Measurements from ENCODE around the gene TARBP2. TPM values are rescaled to one million over a fixed set of nuclear protein-coding genes. Genes with fewer than 3 reads are reported as not detected.
A peak's percentile ranks its signal among the peaks of the same experiment; 100 is the strongest.

Gene TARBP2
- total RNA-seq, 2 experiments from 2014 or later, result 41.0 to 47.3 TPM

DNA sequence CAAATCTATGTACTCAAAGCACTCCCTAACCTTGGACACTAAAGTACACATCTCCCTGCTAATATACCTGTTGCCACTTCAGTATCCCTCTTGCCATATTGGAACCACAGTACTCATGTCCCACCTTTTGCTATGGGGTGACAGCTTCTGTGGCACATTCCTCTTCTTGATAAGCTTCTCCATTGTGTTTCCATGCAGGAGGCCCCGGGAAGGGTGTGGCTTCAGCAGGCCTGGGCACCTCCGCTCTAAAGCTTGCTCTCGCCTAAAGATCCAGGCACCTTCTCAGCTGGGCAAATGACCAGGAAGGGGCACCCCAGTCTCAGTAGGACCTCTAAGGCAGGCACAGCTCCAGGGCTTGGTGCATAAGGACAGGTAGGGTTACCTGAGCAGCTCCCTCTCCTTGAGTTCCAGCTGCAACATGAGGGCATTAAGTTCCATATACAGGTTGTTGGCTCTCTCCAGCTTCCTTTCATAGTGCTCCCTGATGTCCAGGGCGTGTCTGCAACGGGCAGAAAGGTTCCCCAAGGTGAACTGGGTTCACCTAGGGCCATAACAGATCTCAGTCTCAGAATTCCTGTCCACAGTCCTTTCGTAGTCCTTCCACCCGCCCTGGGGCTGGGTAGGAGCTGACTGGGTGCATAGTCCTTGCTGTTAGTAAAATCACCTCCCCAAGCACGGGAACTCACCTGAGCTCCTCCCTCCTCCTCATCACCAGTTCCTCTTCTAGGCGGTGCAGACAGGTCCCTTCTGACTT is 17.7 kb upstream of the TARBP2 start:
- no peak for DNase-seq
- H3K36me3 Mint-ChIP-seq, result peaks cover 25% of the 10 kb centered on the region
- no peak overlapping the region for H3K4me3 Mint-ChIP-seq
- H3K27ac Mint-ChIP-seq, result peak overlapping the region; percentile 4
- H3K4me1 Mint-ChIP-seq, result peaks cover 27% of the 10 kb centered on the region
- H3K9me3 Mint-ChIP-seq, result no peaks in the 10 kb centered on the region
- no peaks in the 10 kb centered on the region for H3K27me3 Mint-ChIP-seq

DNA sequence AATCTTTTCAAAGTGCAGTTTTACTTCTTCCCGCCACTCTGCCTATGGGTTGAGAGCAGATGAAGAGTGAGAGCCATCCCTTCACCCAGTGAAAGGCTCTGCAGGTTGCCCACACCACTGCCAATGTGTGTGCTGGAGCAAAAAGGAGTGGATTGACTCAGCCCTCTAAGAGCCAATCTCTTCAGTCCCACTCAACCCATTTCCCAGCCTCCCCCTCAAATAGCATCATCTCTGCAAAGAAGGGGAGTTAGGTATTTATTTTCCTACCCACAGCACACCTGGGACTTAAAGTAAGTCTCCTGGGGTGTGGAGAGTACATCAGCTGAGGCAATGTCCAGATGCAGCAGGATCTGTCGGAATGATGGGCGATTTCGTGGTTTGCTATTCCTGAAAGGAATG is 17.1 kb upstream of the TARBP2 start:
- Mint-ChIP-seq H3K36me3 (peaks cover 25% of the 10 kb centered on the region), H3K27me3 (no peaks in the 10 kb centered on the region), H3K4me1 (peaks cover 21% of the 10 kb centered on the region), H3K9me3 (no peaks in the 10 kb centered on the region), H3K4me3 (no peak overlapping the region), H3K27ac (peak overlapping the region; percentile 4)
- no peak for DNase-seq

DNA sequence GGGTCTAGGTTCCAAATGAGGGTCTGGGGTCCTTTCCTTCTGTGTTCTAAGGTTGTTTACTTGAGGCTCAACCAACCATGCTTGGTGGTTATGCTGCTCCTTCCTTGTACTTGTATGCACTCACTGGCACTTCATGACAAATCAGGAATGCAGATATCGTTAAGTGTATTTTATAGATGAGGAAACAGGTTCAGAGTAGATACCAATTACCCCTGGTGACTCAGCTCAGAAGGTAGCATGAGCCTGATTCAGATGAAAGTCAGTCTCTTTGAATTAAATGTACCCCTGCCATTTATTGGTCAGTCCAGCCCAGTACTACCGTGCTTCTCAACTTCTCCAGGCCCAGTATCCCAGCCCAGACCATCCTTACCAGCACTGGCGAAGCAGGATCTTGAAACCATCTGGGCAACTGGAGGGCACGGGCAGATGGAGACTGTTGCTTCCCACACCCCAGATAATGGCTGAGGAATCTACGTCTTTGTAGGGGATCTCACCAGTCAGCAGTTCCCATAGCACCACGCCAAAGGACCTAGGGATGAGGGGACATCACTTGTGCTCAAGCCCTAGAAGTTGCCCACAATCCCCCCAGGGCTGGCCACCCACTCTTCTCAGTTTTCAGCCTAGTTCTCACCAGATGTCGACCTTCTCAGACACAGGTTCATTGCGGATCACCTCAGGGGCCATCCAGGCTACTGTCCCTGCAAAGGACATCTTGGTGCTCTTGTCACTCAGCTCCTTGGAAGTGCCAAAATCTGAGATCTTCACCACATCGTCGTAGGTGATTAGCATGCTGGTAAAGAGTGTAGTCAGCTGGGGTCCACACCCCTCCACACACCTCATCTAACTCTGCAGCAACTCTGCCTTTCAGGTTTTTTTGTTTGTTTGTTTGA is 16.2 kb upstream of the TARBP2 start:
- Mint-ChIP-seq H3K4me3 (no peak overlapping the region), H3K27ac (peak overlapping the region; percentile 25)

DNA sequence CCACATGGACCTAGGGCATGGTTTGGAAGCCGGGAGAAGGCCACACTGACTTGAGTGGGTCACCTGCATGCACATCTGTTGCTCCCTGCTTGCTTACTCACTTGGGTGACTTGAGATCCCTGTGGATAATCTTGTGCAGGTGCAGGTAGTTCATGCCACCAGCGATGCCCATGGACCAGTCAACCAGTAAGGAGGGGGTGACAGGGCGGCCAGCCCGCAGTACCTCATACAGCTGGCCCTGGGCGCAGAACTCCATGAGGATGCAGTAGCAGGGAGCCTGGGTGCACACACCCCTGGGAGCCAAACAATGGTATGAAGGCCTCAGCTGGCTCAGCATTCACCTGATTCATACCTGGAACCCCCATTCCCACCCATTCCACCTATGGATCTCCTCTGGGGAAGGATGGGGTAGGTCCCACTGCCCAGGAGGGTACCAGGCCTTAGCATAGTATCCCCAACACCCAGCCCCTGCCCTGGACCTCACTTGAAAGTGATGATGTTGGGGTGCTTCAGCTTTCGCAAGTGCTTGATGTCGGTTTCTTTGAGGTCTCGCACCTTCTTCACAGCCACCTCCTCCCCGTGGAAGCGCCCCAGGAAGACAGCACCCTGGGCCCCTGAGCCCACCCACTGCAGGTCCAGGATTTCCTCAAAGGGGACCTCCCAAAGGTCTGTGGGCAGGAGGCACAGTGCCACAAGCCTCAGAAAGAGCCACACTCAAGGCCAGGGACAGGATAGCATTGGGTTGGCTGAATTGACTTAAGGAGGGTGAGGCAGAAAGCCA is 14.9 kb upstream of the TARBP2 start:
- peaks cover 19% of the 10 kb centered on the region for H3K4me1 Mint-ChIP-seq
- H3K36me3 Mint-ChIP-seq, result peaks cover 18% of the 10 kb centered on the region
- DNase-seq, result no peak
- no peaks in the 10 kb centered on the region for H3K27me3 Mint-ChIP-seq
- no peak overlapping the region for H3K4me3 Mint-ChIP-seq
- H3K27ac Mint-ChIP-seq, result peak overlapping the region; percentile 67
- H3K9me3 Mint-ChIP-seq, result no peaks in the 10 kb centered on the region

More for the DNA sequence above, 16.2 kb upstream of the TARBP2 start:
- peaks cover 21% of the 10 kb centered on the region for H3K4me1 Mint-ChIP-seq
- peaks cover 18% of the 10 kb centered on the region for H3K36me3 Mint-ChIP-seq
- H3K27me3 Mint-ChIP-seq, result no peaks in the 10 kb centered on the region
- no peak for DNase-seq
- no peaks in the 10 kb centered on the region for H3K9me3 Mint-ChIP-seq

DNA sequence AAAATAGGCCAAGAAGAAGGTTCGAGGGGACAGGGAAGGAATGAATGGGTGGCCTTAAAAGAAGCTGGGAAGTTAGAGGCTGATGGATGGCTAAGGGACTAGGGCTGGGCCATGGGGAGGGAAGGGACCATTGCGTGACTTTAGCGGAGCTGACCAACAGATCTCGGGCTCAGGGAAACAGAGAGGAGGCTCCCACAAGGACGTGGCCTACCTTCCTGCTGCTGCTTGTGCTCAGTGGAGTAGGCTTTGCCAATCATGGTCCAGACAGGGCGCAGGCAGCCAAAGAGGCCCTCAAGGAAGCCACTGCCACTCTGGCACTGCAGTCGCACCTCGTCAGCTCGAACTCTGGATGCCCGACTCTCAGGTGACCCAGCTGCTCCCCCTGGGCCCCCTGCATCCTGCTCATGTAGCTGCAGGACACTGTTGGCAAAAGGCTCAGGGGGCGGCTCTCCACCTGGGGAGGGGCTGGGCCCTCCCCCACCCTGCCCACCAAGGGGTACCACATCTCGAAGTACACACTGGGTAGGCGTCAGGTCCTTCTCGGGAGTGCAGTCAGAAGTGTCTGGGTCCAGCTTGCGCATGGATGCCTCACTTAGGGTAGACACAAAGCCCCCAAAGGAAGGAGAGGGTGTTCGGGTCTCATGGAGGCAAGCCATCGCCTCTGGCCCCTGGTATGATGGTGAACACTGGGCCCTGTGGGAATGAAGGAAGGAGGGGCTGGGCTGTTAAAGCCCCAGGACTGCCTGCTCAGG is 14.2 kb upstream of the TARBP2 start:
- H3K4me3 Mint-ChIP-seq, result no peak overlapping the region
- no peaks in the 10 kb centered on the region for H3K9me3 Mint-ChIP-seq
- H3K4me1 Mint-ChIP-seq, result peaks cover 19% of the 10 kb centered on the region
- no peaks in the 10 kb centered on the region for H3K27me3 Mint-ChIP-seq
- H3K27ac Mint-ChIP-seq, result peak overlapping the region; percentile 67
- no peak for DNase-seq
- H3K36me3 Mint-ChIP-seq, result peaks cover 13% of the 10 kb centered on the region

DNA sequence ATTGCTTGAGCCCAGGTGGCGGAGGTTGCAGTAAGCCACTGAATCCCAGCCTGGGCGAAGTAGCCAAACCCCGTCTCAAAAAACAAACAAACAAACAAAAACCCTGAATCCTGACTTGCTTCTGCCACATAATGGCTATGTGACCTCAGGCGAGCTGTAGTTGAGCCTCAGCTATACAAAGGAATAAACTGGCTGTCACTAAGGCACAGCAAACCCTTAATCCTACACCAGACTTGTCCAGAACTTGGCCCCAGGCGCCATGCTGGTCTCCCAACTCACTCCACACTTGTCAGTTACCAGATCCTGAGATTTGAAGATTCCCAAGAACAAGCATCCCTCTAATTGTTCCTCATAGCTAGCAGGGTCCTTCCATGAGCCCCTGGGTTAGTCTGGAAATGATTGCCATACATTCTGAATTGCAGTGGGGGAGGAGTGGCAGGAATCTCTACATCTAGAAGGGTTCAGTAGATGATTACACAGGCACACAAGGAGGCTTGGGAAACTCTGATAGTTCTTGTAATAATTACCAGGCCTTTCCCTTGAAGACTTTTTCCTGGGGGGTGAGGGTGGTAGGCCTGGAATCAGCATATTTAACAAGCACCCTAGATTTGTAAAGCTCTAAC is 11.7 kb upstream of the TARBP2 start:
- Mint-ChIP-seq H3K4me3 (no peak overlapping the region), H3K36me3 (peaks cover 4% of the 10 kb centered on the region), H3K27ac (no peak overlapping the region), H3K9me3 (no peaks in the 10 kb centered on the region), H3K4me1 (peaks cover 29% of the 10 kb centered on the region), H3K27me3 (no peaks in the 10 kb centered on the region)
- no peak for DNase-seq

DNA sequence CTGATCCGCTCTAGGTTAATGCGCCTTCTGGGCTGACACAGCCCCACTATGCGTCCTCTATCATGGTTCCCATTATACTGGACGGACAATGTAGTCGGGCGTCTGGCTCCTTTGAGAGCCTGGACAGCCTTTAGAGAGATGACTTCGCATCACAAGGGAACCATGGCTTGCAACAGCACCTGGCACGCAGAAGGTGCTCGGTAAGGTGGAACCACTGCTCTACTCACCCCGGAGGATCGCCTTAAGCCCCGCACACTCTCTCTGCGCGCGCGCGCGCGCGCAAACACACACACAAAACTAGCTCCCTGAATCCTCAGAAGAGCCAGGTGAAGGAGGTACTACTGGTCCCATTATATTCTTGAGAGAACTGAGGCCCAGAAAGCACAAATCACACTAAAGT is 8.9 kb upstream of the TARBP2 start:
- H3K36me3 Mint-ChIP-seq, result peaks cover 2% of the 10 kb centered on the region
- DNase-seq, result no peak
- H3K9me3 Mint-ChIP-seq, result no peaks in the 10 kb centered on the region
- no peaks in the 10 kb centered on the region for H3K27me3 Mint-ChIP-seq
- peak overlapping the region; percentile 73 for H3K27ac Mint-ChIP-seq
- H3K4me1 Mint-ChIP-seq, result peaks cover 21% of the 10 kb centered on the region
- peak overlapping the region; percentile 62 for H3K4me3 Mint-ChIP-seq

DNA sequence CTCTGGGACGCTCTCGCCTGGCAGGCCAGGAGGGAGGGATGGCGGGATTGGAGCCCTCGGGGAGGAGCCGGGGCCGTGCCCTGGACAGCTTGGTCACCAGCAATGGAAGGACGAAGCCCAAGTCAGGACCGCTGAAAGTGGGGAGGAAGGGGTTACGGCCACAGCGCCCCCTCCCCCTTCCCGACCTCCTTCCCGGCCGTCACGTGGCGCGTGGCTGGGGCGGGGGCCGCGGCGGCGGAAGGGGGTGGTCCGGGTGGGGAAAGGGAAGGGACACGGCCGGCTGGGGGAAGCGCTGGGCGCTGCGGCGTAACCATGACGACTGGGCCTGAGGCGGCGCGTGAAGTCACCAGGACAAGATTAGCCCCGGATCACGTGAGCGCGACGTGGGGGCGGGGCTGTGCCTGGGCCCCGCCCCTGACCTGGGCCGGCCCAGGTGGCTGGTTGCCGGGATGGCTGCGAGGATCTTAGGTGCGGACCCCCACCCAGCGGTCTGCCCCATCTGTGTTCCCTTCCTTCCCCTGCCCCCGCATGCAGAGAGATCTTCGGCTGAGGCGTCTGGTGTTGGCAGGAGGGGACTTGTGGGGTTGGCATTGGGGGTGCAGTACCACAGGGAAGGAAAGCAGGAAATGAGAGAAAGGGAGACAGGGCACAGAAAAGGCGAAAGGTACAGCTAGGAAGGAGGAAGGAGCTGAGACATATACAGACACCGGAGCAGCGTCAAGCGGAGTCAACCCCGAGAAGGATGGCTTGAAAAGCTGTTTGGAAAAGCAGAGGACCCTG is 8.1 kb upstream of the TARBP2 start:
- Mint-ChIP-seq H3K36me3 (no peaks in the 10 kb centered on the region), H3K27me3 (no peaks in the 10 kb centered on the region)

DNA sequence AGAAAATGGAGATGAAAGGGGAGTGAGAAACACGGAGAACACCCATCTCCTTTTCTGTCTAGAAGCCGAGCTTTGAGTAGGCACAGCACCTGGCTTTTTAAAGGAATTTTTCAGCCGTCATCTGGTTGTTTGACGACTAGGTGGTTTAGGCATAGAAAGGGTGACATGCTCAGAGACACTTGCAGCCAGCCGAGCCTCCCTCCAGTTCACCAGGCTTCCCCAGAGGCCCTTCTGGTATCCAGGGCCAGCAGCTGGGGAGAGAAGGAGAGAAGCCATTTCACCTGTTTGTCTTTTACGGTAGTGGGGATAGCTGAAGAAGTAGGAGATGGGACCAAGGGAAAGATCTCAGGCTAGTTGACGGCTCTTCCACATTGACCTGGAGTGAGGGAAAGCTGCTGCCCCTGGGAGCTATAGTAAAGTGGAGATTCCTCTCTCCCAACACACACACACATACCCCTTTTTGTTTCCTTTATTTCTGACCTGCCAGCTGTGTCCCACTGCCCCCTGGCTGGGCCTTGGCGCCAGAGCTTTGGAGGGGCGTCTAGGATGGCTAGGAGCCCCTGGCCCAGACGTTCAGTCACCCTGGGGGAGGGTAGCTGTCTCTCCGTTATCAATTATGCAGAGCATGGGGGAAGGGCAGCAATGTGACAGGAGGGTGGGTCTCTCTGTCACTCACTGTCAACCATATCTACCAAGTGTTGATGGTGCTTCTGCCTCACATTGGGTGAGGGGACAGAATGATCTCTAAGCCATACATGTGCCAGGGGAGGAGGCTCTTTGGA is 7.3 kb upstream of the TARBP2 start:
- no peaks in the 10 kb centered on the region for H3K36me3 Mint-ChIP-seq
- peak overlapping the region; percentile 87 for H3K4me3 Mint-ChIP-seq
- H3K27me3 Mint-ChIP-seq, result no peaks in the 10 kb centered on the region
- H3K9me3 Mint-ChIP-seq, result no peaks in the 10 kb centered on the region
- H3K27ac Mint-ChIP-seq, result peak overlapping the region; percentile 84
- H3K4me1 Mint-ChIP-seq, result peaks cover 29% of the 10 kb centered on the region
- no peak for DNase-seq

More for the DNA sequence above, 8.1 kb upstream of the TARBP2 start:
- DNase-seq, result peak; percentile 90
- H3K4me1 Mint-ChIP-seq, result peaks cover 22% of the 10 kb centered on the region
- no peaks in the 10 kb centered on the region for H3K9me3 Mint-ChIP-seq
- peak overlapping the region; percentile 87 for H3K4me3 Mint-ChIP-seq
- H3K27ac Mint-ChIP-seq, result peak overlapping the region; percentile 84

DNA sequence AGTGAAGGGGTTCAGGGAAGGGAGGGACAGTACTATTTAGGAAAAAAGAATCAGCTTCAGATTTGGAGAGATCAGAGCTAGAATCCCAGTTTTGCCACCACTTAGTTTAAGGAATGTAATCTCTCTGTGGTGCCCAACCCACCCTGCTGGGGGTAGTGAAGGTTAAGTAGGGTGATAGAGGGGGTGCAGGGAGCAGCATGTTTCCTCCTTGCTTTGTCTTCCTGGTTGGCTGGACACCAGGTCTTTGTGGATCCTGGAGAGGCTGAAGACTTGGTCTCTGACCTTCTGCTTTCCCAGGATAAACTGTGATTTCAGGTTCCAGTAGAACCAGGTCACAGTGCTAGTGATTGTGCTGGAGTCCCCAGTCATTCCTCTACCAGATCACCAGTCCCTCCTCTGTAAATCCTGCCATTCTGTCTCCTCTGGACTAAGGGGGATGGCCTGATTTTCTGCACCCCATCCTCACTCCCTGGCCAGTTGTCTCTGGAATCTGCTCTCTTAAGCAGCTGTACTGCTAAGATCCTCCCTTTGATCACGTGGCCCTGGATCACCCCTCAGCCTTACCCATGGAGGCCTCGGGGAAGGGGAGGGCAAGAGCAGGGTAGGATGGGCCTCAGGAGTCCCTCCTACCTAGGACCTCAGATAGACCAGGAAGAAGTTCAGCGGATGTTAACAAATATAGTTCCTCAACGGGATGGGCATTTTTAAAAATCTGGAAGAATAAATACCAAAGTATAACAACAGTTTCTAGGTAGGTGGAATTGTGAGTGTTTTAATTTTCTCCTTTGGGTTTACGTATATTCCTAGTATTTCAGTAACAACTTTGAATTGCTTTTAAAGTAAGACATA is 5.0 kb upstream of the TARBP2 start:
- Mint-ChIP-seq H3K4me3 (no peak overlapping the region), H3K27me3 (no peaks in the 10 kb centered on the region), H3K27ac (no peak overlapping the region), H3K36me3 (no peaks in the 10 kb centered on the region), H3K9me3 (no peaks in the 10 kb centered on the region), H3K4me1 (peaks cover 37% of the 10 kb centered on the region)
- DNase-seq, result no peak

DNA sequence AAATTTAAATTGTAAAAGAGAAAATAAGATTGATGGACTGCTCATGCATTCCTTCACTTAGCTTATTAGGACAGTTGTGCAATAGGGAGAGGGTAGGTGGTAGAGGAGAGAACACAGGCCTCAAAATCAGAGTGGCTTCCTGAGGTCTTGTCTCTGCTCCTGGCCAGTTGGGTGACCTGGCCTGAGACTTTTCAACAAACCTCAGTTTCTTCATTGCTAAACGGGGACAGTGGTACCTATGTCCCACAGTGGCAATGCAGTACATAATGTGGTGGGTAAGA is 4.4 kb upstream of the TARBP2 start:
- no peaks in the 10 kb centered on the region for H3K36me3 Mint-ChIP-seq
- no peak for DNase-seq
- H3K27ac Mint-ChIP-seq, result no peak overlapping the region
- no peak overlapping the region for H3K4me3 Mint-ChIP-seq
- H3K27me3 Mint-ChIP-seq, result no peaks in the 10 kb centered on the region
- no peaks in the 10 kb centered on the region for H3K9me3 Mint-ChIP-seq
- H3K4me1 Mint-ChIP-seq, result peaks cover 37% of the 10 kb centered on the region

DNA sequence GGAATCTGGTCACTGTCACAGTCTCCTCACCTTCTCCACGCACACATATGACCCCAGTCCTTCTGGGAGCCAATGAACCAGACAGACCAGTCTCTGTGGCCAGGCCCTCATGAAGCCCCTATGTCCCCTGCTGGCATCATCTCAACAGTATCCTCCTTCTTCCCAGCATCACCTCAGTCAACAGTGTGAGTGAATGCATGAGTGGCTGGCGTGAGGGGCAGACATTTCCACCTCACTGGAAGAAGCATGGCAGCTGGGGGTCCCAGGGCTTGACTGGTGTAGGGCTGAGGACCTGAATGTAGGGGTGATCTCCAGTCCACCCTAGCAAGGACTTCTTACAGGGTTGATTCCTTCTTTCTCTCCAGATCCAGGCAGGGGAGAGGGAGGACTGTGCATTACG is 3.6 kb upstream of the TARBP2 start:
- H3K4me3 Mint-ChIP-seq, result no peak overlapping the region

More for the DNA sequence above, 3.6 kb upstream of the TARBP2 start:
- H3K27me3 Mint-ChIP-seq, result no peaks in the 10 kb centered on the region
- peaks cover 36% of the 10 kb centered on the region for H3K4me1 Mint-ChIP-seq
- DNase-seq, result no peak
- H3K27ac Mint-ChIP-seq, result peak overlapping the region; percentile 5
- no peaks in the 10 kb centered on the region for H3K9me3 Mint-ChIP-seq
- no peaks in the 10 kb centered on the region for H3K36me3 Mint-ChIP-seq

All from activated naive CD8-positive, alpha-beta T cell treated with anti-CD3 and anti-CD28 coated beads for 36 hours (primary cell).